PC-3 (cell line): Measurements from ENCODE around the gene ZNF341.

Experiments
- CTCF ChIP-seq: fragments of 300-600 bp; sonication (generic); conservative IDR thresholded peaks from 2 replicates; pipeline ENCODE4 v1.5.1; 2017; ENCODE audit warnings: antibody characterized with exemption, low read depth, mild to moderate bottlenecking, low read length
- EZH2 ChIP-seq: fragments of 300-600 bp; sonication (generic); IDR thresholded peaks from one replicate; pipeline ENCODE4 v1.6.1; 2017; ENCODE audit warnings: antibody characterized with exemption, mild to moderate bottlenecking, low read length; ENCODE audit not compliant: unreplicated experiment
- EZH2phosphoT487 ChIP-seq: fragments of 300-600 bp; sonication (generic); IDR thresholded peaks from 2 replicates; pipeline ENCODE4 v1.6.1; 2018; ENCODE audit warnings: mild to moderate bottlenecking, antibody characterized with exemption, low read length, borderline replicate concordance

DNA sequence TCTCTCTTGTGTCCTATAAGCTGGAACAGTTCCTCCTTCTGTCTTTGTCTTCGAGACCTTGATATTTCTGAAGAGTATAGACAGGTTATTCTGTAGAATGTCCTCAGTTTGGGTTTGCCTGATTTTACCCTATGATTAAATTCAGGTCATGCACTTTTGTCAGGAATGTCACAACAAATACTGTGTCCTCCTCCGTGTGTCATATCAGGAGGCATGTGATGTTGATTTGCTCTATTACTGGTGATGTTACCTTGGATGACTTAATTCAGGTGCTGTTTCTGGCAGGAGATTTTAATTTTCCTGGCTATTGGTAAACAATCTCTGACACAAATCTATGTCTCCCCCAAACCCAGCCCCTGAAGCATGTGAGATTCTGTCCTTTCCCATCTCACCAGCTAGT, 46.0 kb downstream of the ZNF341 start:
- TF ChIP-seq EZH2 = no peak
- TF ChIP-seq CTCF = no peak
- no peak for TF ChIP-seq EZH2phosphoT487
